ENCODE results near the gene SIL1. TPM values are rescaled to one million over a fixed set of nuclear protein-coding genes. Genes with fewer than 3 reads are reported as not detected.
"Not testable (repeated sequence)": the region's sequence is repeated elsewhere in the genome, so short reads cannot be mapped to it uniquely, and the experiment has no call there.

SIL1 gene
- total and polyA plus RNA-seq, 2 of the 8 experiments (the other 6 are each of a cell fraction or from before 2014, with no cell fraction given) = 8.3 to 12.8 TPM

DNA sequence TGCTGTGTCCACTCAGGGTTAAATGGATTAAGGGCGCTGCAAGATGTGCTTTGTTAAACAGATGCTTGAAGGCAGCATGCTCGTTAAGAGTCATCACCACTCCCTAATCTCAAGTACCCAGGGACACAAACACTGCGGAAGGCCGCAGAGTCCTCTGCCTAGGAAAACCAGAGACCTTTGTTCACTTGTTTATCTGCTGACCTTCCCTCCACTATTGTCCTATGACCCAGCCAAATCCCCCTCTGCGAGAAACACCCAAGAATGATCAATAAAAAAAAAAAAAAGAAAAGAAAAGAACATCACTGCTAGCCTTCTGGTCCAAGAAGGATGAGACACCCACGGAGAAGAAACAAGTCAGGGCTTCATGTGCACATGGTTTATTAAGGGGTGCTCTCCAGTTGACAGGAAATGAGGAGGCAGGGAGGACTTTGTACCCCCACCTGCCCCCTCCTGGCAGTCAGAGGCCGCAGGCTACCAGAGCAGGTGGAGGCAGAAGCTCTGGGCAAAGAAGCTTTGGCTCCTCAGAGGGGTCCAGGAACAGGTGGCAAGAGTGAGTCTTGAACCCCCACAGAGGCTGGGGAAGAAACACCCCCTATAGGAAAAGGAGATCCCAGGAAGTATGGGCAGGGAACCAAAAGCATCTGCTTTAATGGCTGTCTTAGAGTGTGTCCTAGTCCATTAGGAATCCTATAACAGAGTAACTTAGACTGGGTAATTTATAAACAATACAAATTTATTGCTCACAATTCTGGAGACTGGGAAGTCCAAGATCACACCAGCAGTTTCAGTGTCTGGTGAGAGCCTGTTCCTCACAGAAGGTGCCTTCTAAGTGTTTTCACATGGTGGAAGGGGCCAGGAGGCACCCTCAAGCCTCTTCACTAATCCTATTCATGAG, 140.9 kb downstream of the SIL1 start:
- H3K4me1 ChIP-seq (replicated peaks in 1 of 4; ENCODE audit: control insufficient read depth in 3 of 4, insufficient read depth in 4 of 4, low read length in 3 of 4); H3K4ac ChIP-seq (replicated peaks; ENCODE audit: insufficient read length, low read depth, low read length); H3K18ac ChIP-seq (ENCODE audit: extremely low read depth, low read length); H4K5ac ChIP-seq (ENCODE audit: insufficient read length, low read depth, low read length); H2BK120ac ChIP-seq (replicated peaks; ENCODE audit: low read depth, low read length); H3K79me2 ChIP-seq (ENCODE audit: control insufficient read depth in 1 of 2, insufficient read depth in 2 of 2, low read length in 2 of 2); H3K9me3 ChIP-seq (ENCODE audit: insufficient read depth in 2 of 2, low read depth in 1 of 2, low read length in 1 of 2); H3K23me2 ChIP-seq (ENCODE audit: low read depth, low read length); H2BK20ac ChIP-seq (ENCODE audit: low read length); H2AFZ ChIP-seq (ENCODE audit: low read length); CTCF ChIA-PET (ENCODE audit: partially characterized antibody); H3K23ac ChIP-seq (ENCODE audit: insufficient read length); H3K27ac ChIP-seq (ENCODE audit: low read depth, low read length); H3K4me2 ChIP-seq (ENCODE audit: insufficient read depth in 1 of 2, low read depth in 2 of 2, low read length in 2 of 2); H3K36me3 ChIP-seq (ENCODE audit: control insufficient read depth in 2 of 4, insufficient read depth in 4 of 4, low read length in 3 of 4); H2AK5ac ChIP-seq (ENCODE audit: low read depth, low read length); H3K27me3 ChIP-seq (replicated peaks in 1 of 4; ENCODE audit: control insufficient read depth in 3 of 4, extremely low read depth in 1 of 4, insufficient read depth in 3 of 4, low read length in 3 of 4); FAIRE-seq; H3K4me3 ChIP-seq (ENCODE audit: extremely low read depth in 1 of 4, insufficient read depth in 2 of 4, low read depth in 3 of 4, low read length in 4 of 4); H4K20me1 ChIP-seq (replicated peaks in 1 of 2; ENCODE audit: control insufficient read depth in 1 of 2, insufficient read depth in 2 of 2, low read length in 2 of 2); POLR2A ChIA-PET (ENCODE audit: partially characterized antibody); H3K14ac ChIP-seq (ENCODE audit: insufficient read length); H4K8ac ChIP-seq (ENCODE audit: extremely low read depth, insufficient read depth, low read length); H2BK5ac ChIP-seq (ENCODE audit: low read depth, low read length); H3K79me1 ChIP-seq (ENCODE audit: low read depth, low read length); H3K9ac ChIP-seq (replicated peaks in 1 of 4; ENCODE audit: extremely low read depth in 1 of 4, low read depth in 3 of 4, low read length in 3 of 4); DNase-seq (ENCODE audit: low read depth in 1 of 2, low spot score in 2 of 2); H4K91ac ChIP-seq (replicated peaks; ENCODE audit: insufficient read length, low read length); H3K56ac ChIP-seq (replicated peaks; ENCODE audit: insufficient read length, low read depth, low read length); H2BK12ac ChIP-seq (ENCODE audit: low read depth, low read length): not testable (repeated sequence)
- WGBS, 2 experiments (ENCODE audit: extremely low coverage in 1 of 2, insufficient coverage in 1 of 2, insufficient read length in 1 of 2, insufficient replicate concordance in 2 of 2, low coverage in 1 of 2, low lambda C conversion rate in 2 of 2, missing lambda C conversion rate in 1 of 2) = 94% methylated on average over 4 of the region's 7 CpGs; no CpG with 5 or more reads in 1 of the 2 experiments
- H2BK15ac ChIP-seq (ENCODE audit: low read length) = peak overlapping the region; percentile 46; the same call in 1 of the 2 replicates
